Left forelimb (tissue), 1 donor: ENCODE data around the gene SYTL3.
"Not testable (repeated sequence)": the region's sequence is repeated elsewhere in the genome, so short reads cannot be mapped to it uniquely, and the experiment has no call there.

Experiments used
- DNase-seq: peaks from one replicate; pipeline ENCODE4 v3.0.0-alpha.2; 2018; ENCODE audit warnings: low spot score

The SYTL3 gene

GRCh38 chr6:158662607-158662953 lies 12.7 kb downstream of the SYTL3 start:
- no peak for DNase-seq

GRCh38 chr6:158662954-158663624 lies 13.2 kb downstream of the SYTL3 start:
- no peak for DNase-seq

- no peak for DNase-seq
These were observed 13.8 kb downstream of the SYTL3 start for GRCh38 chr6:158663625-158664165.

GRCh38 chr6:158665332-158665731 lies 15.5 kb downstream of the SYTL3 start:
- no peak for DNase-seq

GRCh38 chr6:158666628-158667359 lies 16.9 kb downstream of the SYTL3 start:
- no peak for DNase-seq

- no peak for DNase-seq
These were observed 17.6 kb downstream of the SYTL3 start for GRCh38 chr6:158667360-158667981.

DNA sequence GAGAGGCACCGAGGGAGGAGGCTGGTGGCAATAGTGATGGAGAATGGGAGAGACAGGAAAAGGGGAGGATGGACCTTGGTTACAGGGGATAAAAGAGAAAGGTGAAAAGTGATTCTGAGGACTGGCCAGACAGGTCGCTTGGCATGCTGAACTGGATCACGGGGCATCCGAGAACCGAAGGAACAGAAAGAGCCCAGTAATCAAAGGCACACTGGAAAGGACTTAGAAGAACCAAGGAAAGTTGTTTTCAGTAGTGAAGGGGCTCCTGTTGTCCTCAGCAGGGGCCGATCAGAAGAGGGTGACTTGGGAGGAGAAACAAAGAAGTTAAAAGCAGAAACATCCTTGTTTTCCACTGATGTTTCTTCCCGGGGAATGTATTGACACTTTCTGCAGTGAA lies 18.9 kb downstream of the SYTL3 start:
- no peak for DNase-seq

DNA sequence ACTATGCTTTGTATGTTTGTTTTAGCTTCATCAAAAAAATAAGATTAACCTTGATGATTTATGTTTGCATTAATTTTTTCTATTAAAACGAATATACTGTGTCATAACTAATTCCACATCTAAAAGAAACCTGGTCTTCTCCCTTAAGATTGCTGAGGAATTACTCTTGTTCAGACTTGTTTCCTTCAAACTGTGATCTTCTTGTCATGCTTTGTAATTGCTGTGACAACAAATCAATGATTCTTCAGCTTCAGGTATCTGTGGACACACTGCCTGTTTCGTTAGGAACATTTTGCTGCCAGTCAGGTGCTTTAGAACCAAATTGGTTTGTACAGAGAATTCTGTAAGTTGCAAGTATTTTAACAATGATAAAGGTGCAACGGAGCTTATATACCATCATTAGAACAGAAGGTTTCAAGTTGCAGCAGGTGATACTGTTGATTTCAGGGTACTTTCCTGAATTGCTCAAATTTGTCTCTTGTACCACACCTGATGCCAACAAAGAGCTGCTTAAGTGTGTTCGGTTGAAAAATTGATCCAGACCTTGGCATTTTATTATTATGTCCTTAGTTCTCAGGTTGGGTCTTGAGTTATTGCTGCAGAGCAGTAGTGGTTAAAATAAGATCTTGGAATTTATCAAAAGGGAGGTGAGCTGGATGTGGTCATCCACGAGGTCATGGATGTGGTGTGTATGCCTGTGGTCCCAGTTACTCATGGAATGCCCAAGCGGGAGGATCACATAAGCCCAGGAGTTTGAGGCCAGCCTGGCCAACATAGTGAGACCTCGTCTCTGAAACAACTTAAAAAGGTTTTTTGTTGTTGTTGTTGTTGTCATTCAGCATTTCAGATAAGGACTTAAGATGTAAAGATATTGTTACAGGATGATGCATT lies 19.5 kb downstream of the SYTL3 start:
- DNase-seq: no peak

DNA sequence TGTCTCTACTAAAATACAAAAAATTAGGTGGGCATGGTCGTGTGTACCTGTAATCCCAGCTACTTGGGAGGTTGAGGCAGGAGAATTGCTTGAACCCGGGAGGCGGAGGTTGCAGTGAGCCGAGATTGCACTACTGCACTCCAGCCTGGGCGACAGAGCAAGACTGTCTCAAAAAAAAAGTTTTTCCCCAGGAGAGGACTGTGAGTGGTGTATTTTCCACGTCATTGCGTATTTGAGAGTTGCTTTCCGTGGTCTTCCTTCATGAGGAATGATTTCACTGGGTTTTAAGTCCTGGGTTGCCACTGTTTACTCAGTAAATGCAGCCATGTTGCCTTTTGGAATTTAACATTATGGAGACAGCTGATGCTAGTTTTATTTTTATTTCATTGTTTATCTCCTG lies 22.3 kb downstream of the SYTL3 start:
- DNase-seq: not testable (repeated sequence)

- DNase-seq: no peak
These were observed 22.9 kb downstream of the SYTL3 start for GRCh38 chr6:158672726-158673125.

GRCh38 chr6:158674342-158675131 lies 24.7 kb downstream of the SYTL3 start:
- DNase-seq: no peak

GRCh38 chr6:158677094-158677493 lies 27.2 kb downstream of the SYTL3 start:
- DNase-seq: not testable (repeated sequence)

DNA sequence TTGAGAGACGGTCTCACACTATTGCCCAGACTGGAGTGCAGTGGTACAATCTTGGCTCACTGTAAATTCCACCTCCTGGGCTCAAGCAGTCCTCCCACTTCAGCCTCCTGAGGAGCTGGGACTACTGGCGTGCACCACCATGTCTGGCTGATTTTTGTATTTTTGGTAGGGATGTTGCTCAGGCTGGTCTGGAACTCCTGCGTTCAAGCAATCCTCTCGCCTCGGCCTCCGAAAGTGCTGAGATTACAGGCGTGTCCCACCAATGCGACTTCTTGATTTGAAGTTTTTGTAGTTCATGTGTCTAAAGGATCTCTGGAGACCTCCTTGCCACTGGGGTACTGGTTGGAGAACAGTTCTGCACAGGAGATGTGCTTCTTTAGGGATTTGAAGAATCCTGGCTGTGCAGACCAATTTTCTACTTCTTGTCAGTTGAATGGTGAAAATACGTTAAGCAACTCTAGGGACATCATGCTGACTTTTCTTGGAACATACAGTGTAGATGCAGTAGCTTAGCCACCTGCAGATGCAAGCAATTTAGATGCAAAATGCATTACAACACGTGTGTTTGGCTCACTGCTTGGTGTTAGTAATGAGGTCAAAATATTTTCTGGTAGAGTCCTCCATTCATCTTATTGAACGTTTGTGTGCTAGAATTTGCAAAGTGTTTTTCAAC lies 28.2 kb downstream of the SYTL3 start:
- DNase-seq: no peak

- DNase-seq: no peak
These were observed 30.2 kb downstream of the SYTL3 start for GRCh38 chr6:158680015-158680414.

DNA sequence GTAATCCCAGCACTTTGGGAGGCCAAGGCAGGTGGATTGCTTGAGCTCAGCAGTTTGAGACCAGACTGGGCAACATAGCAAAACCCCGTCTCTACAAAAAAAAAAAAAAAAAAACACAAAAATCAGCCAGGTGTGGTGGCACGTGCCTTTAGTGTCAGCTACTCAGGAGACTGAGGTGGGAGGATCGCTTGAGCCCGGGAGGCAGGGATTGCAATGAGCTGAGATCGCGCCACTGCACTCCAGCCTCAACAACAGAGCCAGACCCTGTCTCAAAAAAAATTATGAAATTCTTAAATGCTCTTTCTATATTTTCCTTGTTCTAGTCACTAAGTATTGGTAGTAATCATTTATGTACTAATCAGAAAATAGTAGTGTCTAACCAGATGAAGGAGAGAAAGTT lies 30.6 kb downstream of the SYTL3 start:
- no peak for DNase-seq

DNA sequence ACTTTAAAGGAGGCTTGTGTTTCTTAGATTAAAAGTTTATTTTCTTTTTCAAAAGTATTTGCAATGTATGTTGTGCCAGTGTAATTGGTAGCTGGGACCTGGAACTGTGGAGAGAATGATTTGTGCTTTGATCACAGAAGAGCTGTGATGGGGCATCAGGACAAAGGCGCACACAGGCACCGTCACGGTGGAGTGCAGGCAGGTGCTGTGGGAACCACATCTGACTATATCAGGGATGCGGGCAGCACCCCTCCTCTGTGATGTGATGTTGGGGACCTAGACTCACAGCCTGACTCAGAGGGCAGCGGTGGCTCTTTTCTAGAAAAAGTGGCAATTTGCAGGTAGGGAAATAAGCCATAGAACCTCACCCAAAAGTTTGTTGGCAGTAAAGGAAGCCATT lies 34.5 kb downstream of the SYTL3 start:
- DNase-seq: no peak

GRCh38 chr6:158684745-158685324 lies 35.0 kb downstream of the SYTL3 start:
- DNase-seq: no peak

GRCh38 chr6:158686311-158686710 lies 36.5 kb downstream of the SYTL3 start:
- DNase-seq: no peak

DNA sequence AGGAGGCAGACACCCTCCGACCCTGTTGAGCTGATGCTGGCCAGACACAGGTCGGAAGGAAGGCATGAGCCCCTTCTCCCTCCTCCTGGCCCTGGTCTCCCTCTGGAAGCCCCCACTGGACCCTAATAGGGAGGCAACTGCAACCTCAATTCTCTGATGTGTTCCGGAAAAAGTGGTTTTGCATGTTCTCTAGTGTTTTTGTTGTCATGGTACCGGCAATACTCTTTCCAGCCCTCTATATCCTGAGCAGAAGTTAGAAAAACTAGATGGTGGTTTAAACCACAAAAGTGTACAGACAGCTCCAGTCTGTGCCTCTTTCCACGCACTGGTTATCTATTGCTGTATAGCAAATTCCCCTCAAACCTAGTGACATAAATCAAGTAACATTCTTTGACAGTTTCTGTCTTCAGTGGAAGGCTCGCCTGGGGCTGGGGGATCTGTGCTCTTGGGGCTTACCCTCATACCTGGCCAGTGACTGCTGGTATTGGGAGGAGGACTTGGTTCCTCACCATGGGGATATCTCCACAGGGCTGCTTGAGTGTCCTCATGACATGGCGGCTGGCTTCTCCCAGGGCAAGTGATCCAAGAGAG lies 37.0 kb downstream of the SYTL3 start:
- no peak for DNase-seq

DNA sequence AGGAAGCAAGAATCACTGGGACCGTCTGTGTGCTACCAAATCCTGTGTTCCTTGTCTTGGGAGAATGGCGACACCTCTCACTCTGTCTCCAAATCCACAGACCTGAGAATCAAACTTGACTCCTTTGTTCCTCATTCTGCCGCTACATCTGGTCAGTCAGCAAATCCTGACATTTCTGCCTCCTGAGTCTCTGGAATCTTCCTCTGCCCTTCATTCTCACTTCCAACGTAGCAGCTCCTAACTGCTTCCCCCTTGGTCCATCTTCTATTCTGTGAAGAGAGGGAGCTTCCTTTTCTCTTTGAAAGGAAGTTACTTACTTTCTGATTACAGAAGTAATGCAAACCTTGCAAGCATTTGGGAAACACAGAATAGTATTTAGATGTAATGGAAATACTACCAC lies 37.7 kb downstream of the SYTL3 start:
- no peak for DNase-seq
